Measurements from ENCODE around the gene KIAA1671. TPM values are rescaled to one million over a fixed set of nuclear protein-coding genes. Genes with fewer than 3 reads are reported as not detected.

Gene KIAA1671
- total RNA-seq, 6 experiments from 2014 or later, result 1.3 to 5.0 (median 1.6) TPM

- Mint-ChIP-seq H3K27me3 (ENCODE audit: insufficient read depth) (peaks cover 6% of the 10 kb centered on the region), H3K27ac (no peak overlapping the region), H3K9me3 (peaks cover 15% of the 10 kb centered on the region), H3K4me1 (ENCODE audit: low read depth) (no peaks in the 10 kb centered on the region; the same call in 1 of the 2 replicates), H3K4me3 (no peak overlapping the region), H3K36me3 (ENCODE audit: low read depth) (no peaks in the 10 kb centered on the region)
- DNase-seq, result no peak
- no peak for TF ChIP-seq CTCF (IDR thresholded peaks at IDR 0.05)
Observed at GRCh38 chr22:25077056-25077455, 124.5 kb downstream of the KIAA1671 start.

GRCh38 chr22:25077964-25078363 lies 125.4 kb downstream of the KIAA1671 start:
- Mint-ChIP-seq H3K4me3 (no peak overlapping the region), H3K36me3 (ENCODE audit: low read depth) (no peaks in the 10 kb centered on the region)
- DNase-seq, result no peak

GRCh38 chr22:25078591-25078990 lies 126.1 kb downstream of the KIAA1671 start:
- H3K27ac Mint-ChIP-seq, result no peak overlapping the region
- no peak for TF ChIP-seq CTCF (IDR thresholded peaks at IDR 0.05)
- no peaks in the 10 kb centered on the region; the same call in 1 of the 2 replicates for H3K4me1 Mint-ChIP-seq (ENCODE audit: low read depth)
- peaks cover 10% of the 10 kb centered on the region for H3K9me3 Mint-ChIP-seq
- H3K4me3 Mint-ChIP-seq, result no peak overlapping the region
- no peaks in the 10 kb centered on the region for H3K36me3 Mint-ChIP-seq (ENCODE audit: low read depth)
- peaks cover 6% of the 10 kb centered on the region for H3K27me3 Mint-ChIP-seq (ENCODE audit: insufficient read depth)
- DNase-seq, result no peak

More at GRCh38 chr22:25077964-25078363, 125.4 kb downstream of the KIAA1671 start:
- no peak for TF ChIP-seq CTCF (IDR thresholded peaks at IDR 0.05)
- no peaks in the 10 kb centered on the region; the same call in 1 of the 2 replicates for H3K4me1 Mint-ChIP-seq (ENCODE audit: low read depth)
- H3K27ac Mint-ChIP-seq, result no peak overlapping the region
- peaks cover 6% of the 10 kb centered on the region for H3K27me3 Mint-ChIP-seq (ENCODE audit: insufficient read depth)
- H3K9me3 Mint-ChIP-seq, result peaks cover 12% of the 10 kb centered on the region

GRCh38 chr22:25080855-25081254 lies 128.3 kb downstream of the KIAA1671 start:
- Mint-ChIP-seq H3K36me3 (ENCODE audit: low read depth) (no peaks in the 10 kb centered on the region), H3K27ac (no peak overlapping the region), H3K4me1 (ENCODE audit: low read depth) (no peaks in the 10 kb centered on the region; the same call in 1 of the 2 replicates), H3K9me3 (peaks cover 10% of the 10 kb centered on the region), H3K4me3 (no peak overlapping the region), H3K27me3 (ENCODE audit: insufficient read depth) (peaks cover 6% of the 10 kb centered on the region)
- peak; percentile 7 for DNase-seq
- TF ChIP-seq CTCF (IDR thresholded peaks at IDR 0.05), result no peak

GRCh38 chr22:25081409-25081824 lies 128.9 kb downstream of the KIAA1671 start:
- Mint-ChIP-seq H3K9me3 (peaks cover 10% of the 10 kb centered on the region), H3K36me3 (ENCODE audit: low read depth) (no peaks in the 10 kb centered on the region), H3K27me3 (ENCODE audit: insufficient read depth) (peaks cover 6% of the 10 kb centered on the region), H3K4me1 (ENCODE audit: low read depth) (no peaks in the 10 kb centered on the region; the same call in 1 of the 2 replicates), H3K4me3 (no peak overlapping the region), H3K27ac (no peak overlapping the region)
- no peak for DNase-seq
- TF ChIP-seq CTCF (IDR thresholded peaks at IDR 0.05), result peak; percentile 63; the same call in 1 of the 2 replicates

Measured in HFFc6 (cell line).